NB4 (cell line): Measurements from ENCODE around the gene POP4.

ENCODE experiments used
- DNase-seq: peaks from one replicate; pipeline ENCODE4 v3.0.0; 2010; ENCODE audit warnings: low read depth
- H3K4me3 ChIP-seq: one replicate; pipeline ENCODE4 v1.5.1; 2011; ENCODE audit warnings: mild to moderate bottlenecking, low read depth, low read length, moderate library complexity
- MYC ChIP-seq: IDR thresholded peaks from 2 replicates; pipeline ENCODE4 v1.6.1; 2011; ENCODE audit warnings: low read depth, low read length
- POLR2A ChIP-seq: IDR thresholded peaks from 2 replicates; pipeline ENCODE4 v1.6.1; 2011; ENCODE audit warnings: mild to moderate bottlenecking; ENCODE audit not compliant: insufficient read length; ENCODE audit errors: extremely low read depth
- TF ChIP-seq, protein P1 (sequence below): IDR thresholded peaks from one replicate; pipeline ENCODE4 v1.5.1; 2012; ENCODE audit warnings: low read depth, low read length
- TF ChIP-seq, protein P2 (sequence below): IDR thresholded peaks from 2 replicates; pipeline ENCODE4 v1.6.1; 2011; ENCODE audit warnings: low read depth, low read length

POP4 gene

DNA sequence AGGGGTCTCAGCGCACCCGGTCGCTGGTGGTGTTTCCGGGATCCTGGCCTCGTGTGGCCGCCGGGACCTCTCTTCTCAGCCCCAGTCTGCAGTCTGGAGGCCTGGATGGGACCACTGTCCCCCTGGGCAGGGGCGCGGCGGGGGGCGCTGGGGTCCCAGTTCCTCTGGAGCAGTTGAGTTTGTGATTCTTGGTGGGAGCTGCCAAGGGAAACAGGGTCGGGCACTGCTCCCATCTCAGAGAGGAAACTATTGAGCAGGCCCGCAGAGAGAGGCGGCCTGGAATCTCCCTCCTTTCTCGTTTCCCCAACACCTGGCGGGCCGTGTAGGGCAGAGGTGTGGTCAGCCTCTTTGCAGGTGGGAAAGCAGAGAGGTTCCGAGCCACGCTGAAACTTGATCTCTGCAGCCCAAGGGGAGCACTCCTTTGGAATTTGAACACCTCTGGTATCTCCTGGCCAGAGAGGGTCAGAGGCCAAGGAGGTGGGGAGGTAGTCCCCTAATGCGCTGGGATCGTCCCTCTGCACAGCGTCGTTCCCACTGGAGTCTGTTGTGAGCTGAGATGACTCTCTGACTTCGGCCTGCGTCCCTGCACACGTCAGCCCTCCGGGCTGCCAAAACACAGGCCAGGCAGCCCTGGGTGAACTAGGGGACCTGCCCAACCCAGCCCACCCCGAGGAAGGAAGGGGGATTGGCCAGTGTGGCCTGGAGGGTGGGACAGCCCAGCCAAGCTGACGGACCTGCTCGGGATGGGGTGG is 59.9 kb downstream of the POP4 start:
- TF ChIP-seq, protein P1, sequence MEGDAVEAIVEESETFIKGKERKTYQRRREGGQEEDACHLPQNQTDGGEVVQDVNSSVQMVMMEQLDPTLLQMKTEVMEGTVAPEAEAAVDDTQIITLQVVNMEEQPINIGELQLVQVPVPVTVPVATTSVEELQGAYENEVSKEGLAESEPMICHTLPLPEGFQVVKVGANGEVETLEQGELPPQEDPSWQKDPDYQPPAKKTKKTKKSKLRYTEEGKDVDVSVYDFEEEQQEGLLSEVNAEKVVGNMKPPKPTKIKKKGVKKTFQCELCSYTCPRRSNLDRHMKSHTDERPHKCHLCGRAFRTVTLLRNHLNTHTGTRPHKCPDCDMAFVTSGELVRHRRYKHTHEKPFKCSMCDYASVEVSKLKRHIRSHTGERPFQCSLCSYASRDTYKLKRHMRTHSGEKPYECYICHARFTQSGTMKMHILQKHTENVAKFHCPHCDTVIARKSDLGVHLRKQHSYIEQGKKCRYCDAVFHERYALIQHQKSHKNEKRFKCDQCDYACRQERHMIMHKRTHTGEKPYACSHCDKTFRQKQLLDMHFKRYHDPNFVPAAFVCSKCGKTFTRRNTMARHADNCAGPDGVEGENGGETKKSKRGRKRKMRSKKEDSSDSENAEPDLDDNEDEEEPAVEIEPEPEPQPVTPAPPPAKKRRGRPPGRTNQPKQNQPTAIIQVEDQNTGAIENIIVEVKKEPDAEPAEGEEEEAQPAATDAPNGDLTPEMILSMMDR, result no peak
- TF ChIP-seq MYC (no peak), POLR2A (no peak)
- TF ChIP-seq, protein P2, sequence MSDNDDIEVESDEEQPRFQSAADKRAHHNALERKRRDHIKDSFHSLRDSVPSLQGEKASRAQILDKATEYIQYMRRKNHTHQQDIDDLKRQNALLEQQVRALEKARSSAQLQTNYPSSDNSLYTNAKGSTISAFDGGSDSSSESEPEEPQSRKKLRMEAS, result no peak
- DNase-seq, result no peak
- H3K4me3 ChIP-seq, result peak overlapping the region; percentile 52
